ENCODE measurements around the gene SPRED1. TPM values are rescaled to one million over a fixed set of nuclear protein-coding genes. Genes with fewer than 3 reads are reported as not detected.

The SPRED1 gene
- total and polyA plus RNA-seq, 2 of the 4 experiments (the other 2 are of a cell fraction): 6.6 to 17.9 TPM

DNA sequence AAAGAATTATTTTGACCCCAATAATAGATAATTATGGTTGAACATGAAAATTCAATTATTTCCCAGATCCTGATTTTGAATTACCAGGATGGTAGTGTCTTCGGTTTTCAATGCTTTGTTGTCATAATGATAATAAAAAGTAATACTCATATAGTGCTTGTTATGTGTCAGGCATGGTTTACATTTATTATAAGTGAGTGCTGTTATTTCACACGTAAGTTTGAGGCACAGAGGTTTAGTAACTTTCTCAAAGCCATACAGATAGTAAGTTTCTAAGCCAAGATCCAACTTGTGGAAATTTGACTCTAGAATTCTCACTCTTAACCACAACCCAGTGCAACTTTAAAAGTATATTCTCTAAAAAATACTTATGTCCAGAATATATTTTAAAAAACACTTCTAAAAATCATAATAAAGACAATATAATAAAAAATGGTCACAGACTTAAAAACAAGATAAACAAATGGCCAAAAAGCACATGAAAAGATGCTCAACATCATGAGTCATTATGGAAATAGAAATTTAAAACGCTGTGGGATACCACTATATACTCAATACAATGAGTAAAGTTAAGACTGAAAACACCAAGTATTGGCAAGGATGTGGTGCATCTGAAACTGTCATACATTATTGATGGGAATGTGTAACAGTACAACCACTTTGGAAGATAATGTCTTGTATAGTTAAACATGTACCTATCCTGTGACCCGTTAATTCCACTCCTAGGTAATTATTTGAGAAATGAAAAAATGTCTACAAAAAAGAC lies 45.2 kb downstream of the SPRED1 start:
- ChIA-PET POLR2A (ENCODE audit: unreplicated experiment) (no interaction called here), CTCF (no interaction called here)
- no peak overlapping the region for H4K8ac ChIP-seq (ENCODE audit: low read depth in 2 of 2, low read length in 2 of 2)
- H2AK9ac ChIP-seq (replicated peaks; ENCODE audit: low read depth, low read length, poor library complexity): no peak overlapping the region
- H2BK20ac ChIP-seq (ENCODE audit: low read depth, low read length): no peak overlapping the region
- intact Hi-C loops (cut with micrococcal nuclease) (loop anchor here (5.0 kb wide), 1 partner anchor 41 kb away; no protein-coding TSS in a partner anchor), in situ Hi-C loops (cut with MboI; ENCODE audit: low sequenced_read_pairs) (no loop called here), dilution Hi-C loops (cut with HindIII; ENCODE audit: low sequenced_read_pairs, unreplicated experiment) (no loop called here)
- 0 out of 2 replicates have a peak, but pooled peaks cover 2% of the 10 kb centered on the region for H3K36me3 ChIP-seq (ENCODE audit: control insufficient read depth, insufficient read depth, low read length)
- H3K4me1 ChIP-seq (ENCODE audit: control insufficient read depth, insufficient read depth, low read length): peaks cover 2% of the 10 kb centered on the region
- TF ChIP-seq FOS (IDR thresholded peaks at IDR 0.05; ENCODE audit: low read depth, low read length) (no peak), USF2 (IDR thresholded peaks at IDR 0.05; ENCODE audit: low read depth, low read length) (no peak), MXI1 (IDR thresholded peaks at IDR 0.05; ENCODE audit: borderline replicate concordance, low read depth, low read length) (no peak), NFE2L2 (IDR thresholded peaks at IDR 0.05; ENCODE audit: low read depth, low read length) (no peak), BHLHE40 (IDR thresholded peaks at IDR 0.05; ENCODE audit: low read depth, low read length) (no peak), CHD1 (IDR thresholded peaks at IDR 0.05; ENCODE audit: low read depth, low read length) (no peak), RAD21 (IDR thresholded peaks at IDR 0.05; ENCODE audit: low read length) (no peak), MAZ (IDR thresholded peaks at IDR 0.05; ENCODE audit: borderline replicate concordance, low read depth, low read length) (no peak), RCOR1 (IDR thresholded peaks at IDR 0.05; ENCODE audit: insufficient replicate concordance, low read length) (no peak), MAFK (IDR thresholded peaks at IDR 0.05; ENCODE audit: low read depth, low read length) (no peak)
- TF ChIP-seq, protein P1, sequence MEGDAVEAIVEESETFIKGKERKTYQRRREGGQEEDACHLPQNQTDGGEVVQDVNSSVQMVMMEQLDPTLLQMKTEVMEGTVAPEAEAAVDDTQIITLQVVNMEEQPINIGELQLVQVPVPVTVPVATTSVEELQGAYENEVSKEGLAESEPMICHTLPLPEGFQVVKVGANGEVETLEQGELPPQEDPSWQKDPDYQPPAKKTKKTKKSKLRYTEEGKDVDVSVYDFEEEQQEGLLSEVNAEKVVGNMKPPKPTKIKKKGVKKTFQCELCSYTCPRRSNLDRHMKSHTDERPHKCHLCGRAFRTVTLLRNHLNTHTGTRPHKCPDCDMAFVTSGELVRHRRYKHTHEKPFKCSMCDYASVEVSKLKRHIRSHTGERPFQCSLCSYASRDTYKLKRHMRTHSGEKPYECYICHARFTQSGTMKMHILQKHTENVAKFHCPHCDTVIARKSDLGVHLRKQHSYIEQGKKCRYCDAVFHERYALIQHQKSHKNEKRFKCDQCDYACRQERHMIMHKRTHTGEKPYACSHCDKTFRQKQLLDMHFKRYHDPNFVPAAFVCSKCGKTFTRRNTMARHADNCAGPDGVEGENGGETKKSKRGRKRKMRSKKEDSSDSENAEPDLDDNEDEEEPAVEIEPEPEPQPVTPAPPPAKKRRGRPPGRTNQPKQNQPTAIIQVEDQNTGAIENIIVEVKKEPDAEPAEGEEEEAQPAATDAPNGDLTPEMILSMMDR (conservative IDR thresholded peaks at IDR 0.05; ENCODE audit: low read depth, low read length): no peak
- TF ChIP-seq, protein P2, sequence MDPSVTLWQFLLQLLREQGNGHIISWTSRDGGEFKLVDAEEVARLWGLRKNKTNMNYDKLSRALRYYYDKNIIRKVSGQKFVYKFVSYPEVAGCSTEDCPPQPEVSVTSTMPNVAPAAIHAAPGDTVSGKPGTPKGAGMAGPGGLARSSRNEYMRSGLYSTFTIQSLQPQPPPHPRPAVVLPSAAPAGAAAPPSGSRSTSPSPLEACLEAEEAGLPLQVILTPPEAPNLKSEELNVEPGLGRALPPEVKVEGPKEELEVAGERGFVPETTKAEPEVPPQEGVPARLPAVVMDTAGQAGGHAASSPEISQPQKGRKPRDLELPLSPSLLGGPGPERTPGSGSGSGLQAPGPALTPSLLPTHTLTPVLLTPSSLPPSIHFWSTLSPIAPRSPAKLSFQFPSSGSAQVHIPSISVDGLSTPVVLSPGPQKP (IDR thresholded peaks at IDR 0.05; ENCODE audit: borderline replicate concordance, low read depth, low read length): no peak
- no peak overlapping the region for H2BK120ac ChIP-seq (ENCODE audit: low read depth, low read length)
- no peak overlapping the region for H3K18ac ChIP-seq (ENCODE audit: low read depth, low read length)
- peak; percentile 62 for DNase-seq
- no peak overlapping the region for H3K9ac ChIP-seq (ENCODE audit: low read depth, low read length)
- H3K14ac ChIP-seq (replicated peaks; ENCODE audit: low read depth, low read length): no peak overlapping the region
- H3K27ac ChIP-seq (ENCODE audit: insufficient read depth, low read length): no peak overlapping the region
- peaks cover 81% of the 10 kb centered on the region for H4K20me1 ChIP-seq (ENCODE audit: insufficient read depth, low read length)
- no peak overlapping the region for H4K91ac ChIP-seq (ENCODE audit: insufficient read depth, low read depth, low read length)
- H3K23ac ChIP-seq (ENCODE audit: low read depth, low read length): no peak overlapping the region
- H3K56ac ChIP-seq (ENCODE audit: extremely low read depth, insufficient read depth, low read length): no peak overlapping the region
- no peak overlapping the region for H2AFZ ChIP-seq (replicated peaks; ENCODE audit: low read length, poor library complexity)
- no peaks in the 10 kb centered on the region for H3K9me3 ChIP-seq (ENCODE audit: control insufficient read depth, insufficient read depth, low read length)
- ATAC-seq (ENCODE audit: low read depth): no peak
- no peak overlapping the region for H3K4me3 ChIP-seq (ENCODE audit: insufficient read depth, low read depth, low read length)
- no peak overlapping the region for H3K4me2 ChIP-seq (ENCODE audit: low read depth, low read length)
- no peak overlapping the region for H2BK15ac ChIP-seq (ENCODE audit: low read depth, low read length)
- peaks cover 9% of the 10 kb centered on the region for H3K9me1 ChIP-seq (ENCODE audit: insufficient read depth, low read length)
- H2AK5ac ChIP-seq (ENCODE audit: low read depth, low read length): no peak overlapping the region
- no peak overlapping the region for H2BK5ac ChIP-seq (ENCODE audit: low read depth, low read length, poor library complexity, severe bottlenecking)
- no peak overlapping the region for H3K4ac ChIP-seq (ENCODE audit: low read depth, low read length)
- no TSS peak for BruUV-seq (replicated peaks)
- no CpG with 5 or more reads among the region's 4 CpGs for WGBS, 2 experiments (ENCODE audit: extremely low coverage in 2 of 2, insufficient read length in 1 of 2)
- no peak overlapping the region for H4K5ac ChIP-seq (ENCODE audit: low read depth, low read length)
- no peaks in the 10 kb centered on the region for H3K27me3 ChIP-seq (ENCODE audit: control insufficient read depth, insufficient read depth, low read length)
- peaks cover 12 to 70% of the 10 kb centered on the region in 2 experiments for H3K79me1 ChIP-seq (ENCODE audit: low read depth in 1 of 2, low read length in 2 of 2)
